NCI-H1092 treated with DMSO at 0.1 percent for 48 hours (cell line): Measurements from ENCODE around the gene VRK2.
A peak's percentile ranks its signal among the peaks of the same experiment; 100 is the strongest.
"Not testable (repeated sequence)": the region's sequence is repeated elsewhere in the genome, so short reads cannot be mapped to it uniquely, and the experiment has no call there.

Source experiments
- DNase-seq: peaks from one replicate; lab custom pipeline; 2025; lab: John Stamatoyannopoulos, UW

The VRK2 gene

DNA sequence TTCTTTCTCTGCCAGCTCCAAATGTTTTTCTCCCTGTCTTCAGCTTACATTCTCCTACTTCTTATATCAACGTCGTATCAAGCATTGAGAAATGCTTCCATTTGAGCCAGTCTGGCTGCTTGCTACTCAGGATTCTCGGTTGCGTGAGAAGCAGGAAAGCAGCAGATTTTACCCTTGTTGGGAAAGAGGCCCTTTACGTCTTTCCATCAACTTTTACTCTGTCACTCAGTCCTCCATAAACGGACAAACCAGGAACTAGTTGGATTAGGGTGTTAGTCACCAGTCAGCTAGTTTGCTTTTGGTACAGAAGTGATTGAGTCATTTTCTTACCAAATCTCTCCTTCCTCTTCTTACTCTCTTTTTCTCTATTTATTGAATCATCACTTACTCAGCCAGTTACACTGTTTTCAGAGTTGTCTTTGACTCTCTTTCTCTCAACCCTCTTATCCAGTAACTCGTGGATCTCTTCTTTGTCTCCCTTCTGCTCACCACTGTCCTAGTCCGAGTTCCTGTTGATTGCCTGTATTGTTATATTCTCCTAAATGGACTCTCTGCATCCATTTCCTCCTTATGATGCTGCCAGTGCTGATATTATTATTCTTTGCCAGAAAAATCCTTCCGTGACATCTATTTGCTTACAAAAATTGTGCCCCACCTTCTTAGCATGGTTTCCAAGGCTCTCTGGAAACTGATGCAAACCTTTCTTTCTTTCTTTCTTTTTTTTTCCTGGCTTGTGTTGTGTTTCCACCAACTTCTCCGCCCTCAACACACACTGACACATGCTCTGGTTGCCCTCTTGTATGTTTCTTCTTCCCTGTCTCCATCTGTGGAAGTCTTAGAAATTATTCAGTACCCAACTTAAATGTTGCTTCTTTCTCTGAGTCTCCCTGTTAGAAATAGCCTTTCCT, 61.5 kb downstream of the VRK2 start:
- no peak for DNase-seq

DNA sequence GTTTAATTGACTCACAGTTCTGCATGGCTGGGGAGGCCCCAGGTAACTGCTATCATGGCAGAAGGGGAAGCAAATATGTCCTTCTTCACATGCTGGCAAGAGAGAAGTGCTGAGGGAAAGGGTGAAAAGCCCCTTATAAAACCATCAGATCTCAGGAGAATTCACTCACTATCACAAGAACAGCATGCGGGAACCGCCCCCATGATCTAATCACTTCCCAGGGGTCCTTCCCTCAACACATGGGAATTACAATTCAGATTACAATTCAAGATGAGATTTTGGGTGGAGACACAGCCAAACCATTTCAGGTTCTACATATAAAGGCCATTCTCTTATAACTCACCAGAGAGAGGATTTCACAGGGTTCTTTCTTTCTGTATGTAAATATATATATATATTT, 62.9 kb downstream of the VRK2 start:
- no peak for DNase-seq

DNA sequence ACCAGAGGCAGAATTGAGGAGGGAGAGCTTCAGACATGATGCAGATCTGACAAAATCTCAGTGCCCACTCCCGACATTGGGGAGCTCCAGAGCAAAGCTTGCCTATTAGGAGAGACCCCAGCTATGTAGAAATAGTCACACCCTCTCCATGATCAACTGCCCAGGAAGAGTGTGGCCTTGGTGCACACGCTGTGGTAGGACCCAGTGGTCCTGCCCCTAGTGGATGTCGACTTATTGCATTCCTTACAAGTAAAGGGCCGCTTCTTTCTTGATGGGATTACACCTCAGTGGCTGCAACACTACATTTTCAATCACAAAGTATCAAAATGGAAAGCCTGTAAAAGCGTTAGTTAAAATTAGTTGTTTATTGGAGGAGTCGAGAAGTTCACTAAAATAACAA, 64.2 kb downstream of the VRK2 start:
- DNase-seq, result no peak

DNA sequence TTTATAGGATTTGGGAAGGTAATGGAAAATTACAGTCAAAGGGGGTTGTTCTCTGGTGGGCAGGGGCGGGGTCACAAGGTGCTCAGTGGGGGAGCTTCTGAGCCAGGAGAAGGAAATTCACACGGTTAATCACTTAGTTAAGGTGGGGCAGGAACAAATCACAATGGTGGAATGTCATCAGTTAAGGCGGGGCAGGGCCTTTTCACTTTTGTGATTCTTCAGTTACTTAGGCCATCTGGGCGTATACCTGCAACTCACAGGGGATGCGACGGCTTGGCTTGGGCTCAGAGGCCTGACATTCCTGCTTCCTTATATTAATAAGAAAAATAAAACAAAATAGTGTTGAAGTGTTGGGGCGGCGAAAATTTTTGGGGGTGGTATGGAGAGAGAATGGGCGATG, 67.0 kb downstream of the VRK2 start:
- not testable (repeated sequence) for DNase-seq

DNA sequence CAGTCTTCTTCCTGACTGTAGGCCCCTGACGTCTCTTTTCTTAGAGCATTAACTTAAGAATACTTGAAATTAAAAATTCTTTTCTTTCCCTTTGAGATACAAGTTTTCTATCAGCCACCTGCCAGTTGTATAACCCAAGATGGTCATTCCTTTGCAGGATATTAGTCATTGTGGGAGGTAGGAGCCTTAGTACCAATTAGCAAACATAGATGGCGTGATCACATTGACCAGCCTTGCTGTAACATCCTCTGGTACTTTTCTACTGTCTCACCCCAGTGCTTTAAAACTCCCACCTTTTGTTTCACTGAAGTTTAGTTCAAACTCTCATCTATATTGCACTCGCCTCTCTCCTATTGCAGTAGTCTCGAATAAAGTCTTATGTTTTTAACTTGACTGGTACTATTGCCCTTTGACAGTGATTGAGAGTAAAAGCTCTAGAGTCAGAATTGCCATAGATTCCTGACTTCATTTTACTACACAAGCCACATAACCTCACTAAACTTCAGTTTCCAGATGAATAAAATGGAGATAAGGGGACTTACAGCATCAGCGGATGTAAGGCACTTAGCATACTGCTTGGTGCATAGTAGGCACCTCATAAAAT, 74.1 kb downstream of the VRK2 start:
- no peak for DNase-seq

DNA sequence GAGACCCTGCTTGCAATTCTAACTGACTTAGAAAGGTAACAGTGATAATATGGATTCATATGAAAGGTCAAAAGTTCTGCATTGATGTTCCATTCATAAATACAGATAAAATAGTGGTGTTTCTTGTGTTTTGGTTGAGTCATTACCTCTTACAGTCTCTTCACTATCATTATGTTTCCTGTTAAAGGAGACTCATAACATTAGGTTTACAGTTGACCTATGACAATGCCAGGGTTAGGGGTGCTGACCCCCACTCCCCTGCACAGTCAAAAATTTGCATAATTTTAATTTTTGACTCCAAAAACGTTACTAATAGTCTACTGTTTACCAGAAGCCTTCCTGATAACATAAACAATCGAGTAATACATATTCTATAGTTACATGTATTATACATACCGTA, 75.4 kb downstream of the VRK2 start:
- DNase-seq, result no peak

DNA sequence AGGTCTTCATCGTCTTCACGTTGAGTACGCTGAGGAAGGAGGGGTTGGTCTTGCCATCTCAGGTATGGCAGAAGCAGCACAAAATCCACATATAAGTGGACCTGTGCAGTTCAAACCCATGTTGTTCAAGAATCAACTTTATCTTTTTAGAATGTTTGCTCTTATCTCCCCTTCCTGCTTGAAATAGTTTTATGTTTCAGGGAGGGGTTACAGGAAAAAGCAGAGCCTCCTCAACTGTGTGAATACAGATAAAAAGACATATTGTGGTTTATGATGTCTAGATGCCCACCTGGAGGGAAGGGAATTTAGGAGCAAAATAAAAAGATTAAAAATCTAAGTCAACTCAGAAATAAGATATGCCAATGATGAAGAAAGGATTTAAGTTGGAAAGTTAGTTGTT, 75.9 kb downstream of the VRK2 start:
- DNase-seq, result no peak

DNA sequence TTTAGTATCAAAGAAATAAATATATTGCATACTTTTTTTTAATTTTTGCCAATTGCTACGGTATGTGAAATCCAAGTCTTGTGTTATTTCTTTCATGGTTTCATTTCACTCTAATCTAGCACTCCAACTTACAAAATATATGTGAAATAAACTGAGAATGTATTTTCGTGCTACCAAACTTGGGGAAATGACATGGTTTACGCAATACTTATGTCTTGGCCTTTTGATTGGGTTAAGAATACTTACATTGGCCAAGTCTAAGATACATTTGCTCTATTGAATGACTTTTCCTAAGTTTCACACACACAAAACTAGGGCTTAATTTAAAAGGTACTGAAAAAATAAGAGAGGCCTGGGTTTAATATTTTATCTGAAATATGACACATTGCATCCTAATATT, 80.5 kb downstream of the VRK2 start:
- no peak for DNase-seq

DNA sequence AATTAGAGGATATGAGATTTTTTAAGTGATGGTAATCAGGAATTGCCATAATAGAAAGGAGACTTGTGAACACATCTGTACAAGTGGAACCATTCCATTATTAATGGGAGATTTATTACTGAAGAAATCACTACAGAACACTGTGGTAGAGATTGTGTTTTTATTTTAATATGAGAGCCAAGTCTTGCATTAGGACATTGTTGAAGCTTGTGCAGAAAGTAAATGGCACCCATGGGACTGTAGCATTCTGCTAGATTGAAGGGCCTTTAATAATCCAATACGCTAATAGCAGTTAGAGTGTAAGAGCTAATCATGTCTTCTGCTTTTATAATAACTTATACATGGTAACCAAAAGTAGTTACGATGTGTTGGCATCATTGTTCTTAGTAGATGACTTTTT, 83.6 kb downstream of the VRK2 start:
- DNase-seq, result no peak

DNA sequence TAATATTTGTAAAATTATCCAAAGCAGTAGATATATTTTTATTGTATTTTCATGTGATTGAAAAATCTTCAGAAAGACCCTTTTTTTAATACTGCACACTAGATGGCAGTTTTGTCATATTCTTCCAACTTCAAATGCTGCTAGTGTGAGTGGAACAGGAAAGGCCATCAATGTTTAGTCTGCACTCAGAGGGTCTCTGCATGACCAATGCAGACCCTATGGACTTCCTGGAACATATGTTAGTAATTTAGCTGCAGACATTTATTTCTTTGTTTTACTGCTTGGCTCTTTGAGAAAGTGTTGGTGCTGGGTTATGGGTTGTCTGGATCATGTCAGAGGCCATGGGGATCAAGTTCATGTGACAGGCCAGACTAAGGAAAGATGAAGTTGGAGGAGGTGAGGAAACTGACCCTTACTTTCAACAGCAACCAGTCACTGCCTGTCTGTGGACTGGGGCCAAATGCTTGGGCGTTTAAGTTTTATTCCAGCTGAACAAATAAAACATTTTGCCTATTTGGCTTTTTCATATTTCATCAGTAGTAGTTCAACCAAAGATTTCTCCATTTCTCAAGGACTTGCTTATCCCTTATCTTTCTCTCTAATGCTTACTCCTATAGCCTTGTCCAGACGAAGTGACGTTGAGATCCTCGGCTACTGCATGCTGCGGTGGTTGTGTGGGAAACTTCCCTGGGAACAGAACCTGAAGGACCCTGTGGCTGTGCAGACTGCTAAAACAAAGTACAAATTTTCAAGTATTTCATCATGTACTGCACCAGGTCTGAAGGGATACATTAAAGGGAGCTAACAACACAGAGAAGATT, 84.8 kb downstream of the VRK2 start:
- peak; percentile 27 for DNase-seq

DNA sequence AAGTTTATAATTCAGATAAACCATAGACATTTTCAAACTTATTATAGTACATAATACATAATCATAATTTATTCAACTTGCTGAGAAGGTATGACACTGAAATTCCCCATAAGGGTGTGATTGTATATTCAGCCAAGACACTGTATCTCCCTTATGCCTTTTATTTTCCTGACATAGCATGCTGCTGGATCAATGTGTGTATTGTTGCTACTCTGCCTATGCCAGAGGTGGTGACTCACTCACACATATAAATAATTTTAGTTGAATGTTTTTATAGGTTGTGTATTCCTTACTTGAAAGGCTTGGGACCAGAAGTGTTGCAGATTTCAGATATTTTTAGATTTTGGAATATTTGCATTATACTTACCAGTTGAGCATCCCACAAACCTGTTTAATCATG, 86.8 kb downstream of the VRK2 start:
- DNase-seq, result no peak

DNA sequence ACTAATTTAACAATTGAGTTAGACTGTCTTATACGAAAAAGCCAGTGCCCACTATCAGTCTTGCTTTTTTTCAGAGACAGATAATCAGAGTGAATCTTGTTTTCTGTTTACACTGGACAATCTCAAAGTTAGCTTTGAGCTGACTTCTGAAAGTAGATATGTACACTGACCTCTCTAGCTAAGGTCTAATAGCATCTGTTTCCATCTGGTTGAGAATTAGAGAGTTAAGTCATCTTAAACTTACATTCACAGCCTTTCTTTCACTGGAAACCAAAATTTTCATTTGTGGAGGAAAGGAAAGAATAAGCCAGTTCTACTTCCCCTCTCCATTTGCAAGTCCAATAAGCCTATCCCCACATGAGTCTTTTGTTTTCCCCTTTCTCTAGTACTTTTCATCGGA, 89.3 kb downstream of the VRK2 start:
- no peak for DNase-seq

DNA sequence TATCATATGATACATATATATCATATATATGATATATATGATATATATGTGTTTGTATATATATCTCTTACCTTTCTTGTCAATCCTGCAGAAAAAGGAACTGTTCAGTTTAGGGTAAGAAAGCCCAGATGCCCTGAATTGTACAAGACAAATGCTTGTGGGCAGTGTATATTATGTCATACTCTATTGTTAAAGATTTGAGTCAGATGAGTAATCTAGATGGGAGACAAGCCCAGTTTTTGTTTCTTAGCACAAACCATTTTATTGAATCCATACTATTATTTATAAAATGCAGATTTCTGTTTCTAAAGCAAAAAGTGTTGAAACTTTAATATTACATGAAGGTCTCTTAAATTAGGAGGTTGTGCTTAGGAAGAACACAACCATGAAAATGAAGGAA, 90.6 kb downstream of the VRK2 start:
- DNase-seq, result no peak

DNA sequence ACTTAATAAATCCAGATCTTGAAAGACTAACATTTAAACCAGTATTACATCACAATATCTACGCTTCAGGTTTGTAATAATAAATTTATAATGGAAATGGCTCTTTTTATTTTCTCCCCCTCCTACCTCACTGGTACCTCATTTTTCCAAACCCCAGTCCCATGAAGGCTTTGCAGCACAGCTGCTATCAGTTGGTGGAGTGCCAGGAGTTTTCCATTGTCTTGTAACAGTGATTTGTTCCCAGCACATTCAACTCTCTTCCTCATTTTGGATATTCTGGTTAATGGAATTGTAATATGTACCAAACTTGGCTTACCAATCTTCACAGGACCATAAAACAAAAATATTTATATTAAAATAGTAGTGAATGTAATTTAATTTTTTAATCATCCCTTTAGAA, 91.2 kb downstream of the VRK2 start:
- DNase-seq, result peak; percentile 21

DNA sequence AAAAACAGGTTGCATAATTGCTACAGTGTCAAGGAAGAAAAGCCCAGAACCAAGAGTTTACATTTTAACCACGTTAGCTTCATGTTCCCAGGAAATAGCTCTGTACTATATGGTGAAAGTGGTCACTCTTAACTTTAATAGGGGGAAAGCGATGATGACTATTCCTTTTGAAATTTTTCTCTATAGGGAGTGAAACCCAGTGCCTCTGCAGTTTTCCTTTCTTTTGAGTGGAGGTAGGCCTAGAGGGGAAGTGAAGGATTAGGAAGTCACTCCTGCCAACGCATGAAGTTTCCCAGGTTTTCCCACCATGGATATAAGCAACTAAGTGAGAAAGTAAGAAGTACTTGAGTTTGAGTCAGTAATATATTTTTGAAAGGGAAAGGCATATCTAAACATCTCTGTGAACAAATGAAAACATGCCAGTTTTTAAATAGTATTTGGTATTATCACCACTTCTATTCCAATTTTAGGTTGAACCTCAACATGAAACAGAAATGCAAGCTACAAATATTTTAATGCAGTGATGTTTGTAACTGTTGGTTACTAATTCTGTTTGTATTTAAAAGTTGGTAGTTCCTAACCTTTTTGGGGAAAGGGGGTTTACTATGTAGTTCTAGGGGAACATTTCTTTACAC, 91.9 kb downstream of the VRK2 start:
- DNase-seq, result no peak

DNA sequence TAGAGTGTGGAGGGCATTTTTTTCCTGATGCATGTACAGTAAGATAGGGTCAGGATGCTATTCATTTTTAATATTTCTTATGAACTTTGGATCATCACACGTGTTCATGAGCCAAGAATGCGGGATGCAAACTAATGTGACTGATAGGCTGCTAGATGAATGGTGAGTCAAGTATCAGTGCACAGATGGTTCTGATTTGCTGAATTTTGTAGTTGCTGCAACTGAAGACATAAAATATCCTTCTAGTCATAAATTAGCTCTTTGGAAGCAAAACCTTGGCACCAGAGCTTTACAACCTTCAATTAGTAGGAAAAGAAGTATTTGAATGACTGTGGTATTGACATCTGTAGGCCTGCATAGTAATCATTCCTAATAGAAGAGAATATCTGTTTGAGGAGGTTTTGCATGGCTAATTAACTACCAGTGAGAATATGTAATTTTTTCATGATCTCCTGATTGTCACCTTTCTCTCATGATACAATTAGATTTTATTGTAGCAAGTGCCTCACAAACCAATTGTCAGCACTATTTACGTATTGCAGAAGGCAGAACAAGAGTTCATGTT, 94.0 kb downstream of the VRK2 start:
- no peak for DNase-seq

DNA sequence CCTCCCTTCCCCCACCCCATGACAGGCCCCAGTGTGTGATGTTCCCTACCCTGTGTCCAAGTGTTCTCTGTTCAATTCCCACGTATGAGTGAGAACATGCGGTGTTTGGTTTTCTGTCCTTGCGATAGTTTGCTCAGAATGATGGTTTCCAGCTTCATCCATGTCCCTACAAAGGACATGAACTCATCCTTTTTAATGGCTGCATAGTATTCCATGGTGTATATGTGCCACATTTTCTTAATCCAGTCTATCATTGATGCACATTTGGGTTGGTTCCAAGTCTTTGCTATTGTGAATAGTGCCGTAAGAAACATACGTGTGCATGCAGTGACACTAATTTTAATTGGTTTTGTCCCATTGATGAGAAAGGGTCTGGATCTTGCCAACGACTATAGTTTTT, 99.2 kb downstream of the VRK2 start:
- not testable (repeated sequence) for DNase-seq

DNA sequence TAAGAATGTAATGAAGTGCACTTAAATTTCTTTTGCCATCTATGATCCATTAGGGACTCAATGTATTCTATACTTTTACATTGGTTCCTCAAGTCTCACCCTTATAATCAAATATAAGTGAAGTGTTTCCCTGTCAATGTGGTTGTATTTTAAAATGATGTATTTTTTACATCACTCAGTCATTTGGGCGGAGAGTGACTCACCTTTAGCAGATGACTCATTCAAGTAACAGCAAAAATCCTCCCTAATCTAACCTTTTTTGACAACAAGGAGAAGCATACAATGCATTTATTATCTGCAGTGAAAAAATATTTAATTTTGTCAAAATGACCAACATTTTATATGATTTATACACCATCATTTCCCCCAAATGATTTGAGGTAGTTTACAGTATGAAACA, 100.1 kb downstream of the VRK2 start:
- no peak for DNase-seq

DNA sequence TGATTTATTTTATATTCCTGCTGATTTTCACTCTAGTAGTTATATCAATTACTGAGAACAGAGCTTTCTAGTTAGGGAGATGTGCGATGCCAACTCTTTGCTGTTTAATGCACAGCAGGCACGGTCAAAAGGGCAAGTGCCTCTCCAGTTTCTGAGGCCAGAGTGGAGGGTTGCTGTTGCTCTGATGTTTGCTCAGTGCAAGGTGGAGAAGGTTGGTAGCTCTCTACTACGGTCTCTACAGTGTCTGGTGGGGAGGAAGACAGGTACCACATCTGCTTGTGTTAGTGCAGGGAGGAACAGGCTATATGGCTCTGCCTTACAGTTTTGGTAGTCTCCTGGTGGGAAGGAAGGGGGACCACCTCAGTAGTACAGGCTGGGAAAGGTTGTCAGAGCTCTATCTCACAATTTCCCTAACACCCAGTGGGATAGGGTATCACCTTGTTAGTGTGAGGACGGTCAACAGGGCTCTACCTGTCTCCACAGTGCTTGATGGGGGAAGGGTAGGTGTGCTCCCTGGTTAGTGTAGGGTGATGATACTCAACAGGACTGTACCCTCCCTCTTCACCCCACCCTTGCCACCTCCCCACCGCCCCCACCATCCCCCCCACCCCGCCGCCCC, 108.7 kb downstream of the VRK2 start:
- peak; percentile 59 for DNase-seq

DNA sequence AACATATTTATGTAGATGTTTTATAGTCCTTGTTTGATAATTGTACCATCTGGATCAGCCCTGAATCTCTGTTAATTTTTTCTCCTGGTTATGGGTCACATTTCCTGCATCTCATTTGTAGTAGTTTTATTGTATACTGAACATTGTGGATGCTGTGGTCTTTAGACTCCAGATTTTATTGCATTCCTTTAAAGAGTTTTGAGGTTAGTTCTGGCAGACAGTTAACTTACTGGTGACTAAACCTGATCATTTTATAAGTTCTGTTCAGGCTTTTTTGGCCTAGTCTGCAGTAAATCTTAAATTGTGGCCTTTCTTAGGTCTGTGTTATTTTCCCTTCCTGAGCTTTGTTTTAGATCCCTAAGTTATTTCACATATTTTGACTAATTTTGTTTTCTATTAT, 110.2 kb downstream of the VRK2 start:
- DNase-seq, result no peak

DNA sequence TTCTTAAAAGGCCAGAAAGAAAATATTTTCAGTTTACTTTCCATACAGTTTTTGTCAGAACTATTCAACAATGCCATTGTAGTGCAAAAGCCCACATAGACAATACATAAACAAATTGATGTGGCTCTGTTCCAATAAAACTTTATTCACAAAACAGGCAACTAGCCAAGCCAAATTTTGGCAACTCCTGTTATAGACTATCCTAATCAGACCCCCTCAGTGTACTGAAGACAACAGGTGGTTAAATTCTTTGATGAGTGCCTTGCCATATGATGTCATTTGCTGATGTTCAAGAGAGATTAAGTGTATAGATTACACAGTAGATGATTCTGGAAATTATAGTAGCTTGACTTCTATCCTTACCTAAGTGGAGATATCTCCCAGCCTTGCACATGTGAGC, 111.1 kb downstream of the VRK2 start:
- no peak for DNase-seq

DNA sequence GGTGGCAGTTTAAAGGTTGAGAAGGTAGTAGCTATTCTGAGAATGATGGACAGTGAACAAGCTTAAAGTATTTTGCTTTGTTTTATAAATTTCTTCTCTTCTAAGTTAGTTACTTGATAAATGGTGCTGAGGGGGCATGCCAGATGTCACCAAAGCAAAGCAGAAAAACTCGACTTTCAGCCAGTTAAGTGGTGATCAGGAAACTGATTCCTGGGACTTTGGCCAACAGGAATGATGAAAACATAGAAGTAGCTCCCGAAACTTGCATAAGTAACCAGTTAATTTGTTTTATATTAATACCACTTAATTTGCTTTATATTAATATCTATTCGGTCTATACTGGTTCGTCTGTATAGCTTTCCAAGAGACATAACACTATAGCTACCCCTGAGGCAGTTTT, 111.9 kb downstream of the VRK2 start:
- no peak for DNase-seq
